ENCODE results near the gene PPDPF.

DNA sequence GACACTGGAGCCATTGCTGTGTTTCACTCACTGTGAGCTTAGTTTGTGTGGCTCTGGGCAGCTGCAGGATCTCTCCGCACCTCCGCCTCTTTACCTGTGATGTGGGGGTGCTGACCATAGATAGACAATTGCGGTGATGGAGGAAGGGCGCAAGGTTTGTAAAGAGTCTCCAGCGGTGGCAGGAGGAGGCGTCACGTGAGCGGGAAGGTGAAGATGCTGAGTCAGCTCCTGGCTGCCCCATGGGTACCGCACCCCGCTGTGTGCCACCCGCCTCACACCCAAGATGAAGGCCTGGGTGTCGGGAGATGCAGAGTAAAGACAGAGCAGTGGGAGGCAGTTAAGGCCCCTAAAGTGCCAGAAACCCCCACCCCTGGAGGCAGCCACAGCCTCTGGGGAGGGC lies 39.1 kb upstream of the PPDPF start:
- TF ChIP-seq, protein P1, sequence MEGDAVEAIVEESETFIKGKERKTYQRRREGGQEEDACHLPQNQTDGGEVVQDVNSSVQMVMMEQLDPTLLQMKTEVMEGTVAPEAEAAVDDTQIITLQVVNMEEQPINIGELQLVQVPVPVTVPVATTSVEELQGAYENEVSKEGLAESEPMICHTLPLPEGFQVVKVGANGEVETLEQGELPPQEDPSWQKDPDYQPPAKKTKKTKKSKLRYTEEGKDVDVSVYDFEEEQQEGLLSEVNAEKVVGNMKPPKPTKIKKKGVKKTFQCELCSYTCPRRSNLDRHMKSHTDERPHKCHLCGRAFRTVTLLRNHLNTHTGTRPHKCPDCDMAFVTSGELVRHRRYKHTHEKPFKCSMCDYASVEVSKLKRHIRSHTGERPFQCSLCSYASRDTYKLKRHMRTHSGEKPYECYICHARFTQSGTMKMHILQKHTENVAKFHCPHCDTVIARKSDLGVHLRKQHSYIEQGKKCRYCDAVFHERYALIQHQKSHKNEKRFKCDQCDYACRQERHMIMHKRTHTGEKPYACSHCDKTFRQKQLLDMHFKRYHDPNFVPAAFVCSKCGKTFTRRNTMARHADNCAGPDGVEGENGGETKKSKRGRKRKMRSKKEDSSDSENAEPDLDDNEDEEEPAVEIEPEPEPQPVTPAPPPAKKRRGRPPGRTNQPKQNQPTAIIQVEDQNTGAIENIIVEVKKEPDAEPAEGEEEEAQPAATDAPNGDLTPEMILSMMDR (IDR thresholded peaks at IDR 0.05) = no peak
- no peak for TF ChIP-seq POLR2A (IDR thresholded peaks at IDR 0.05; ENCODE audit: low read length)
- no peak for TF ChIP-seq EP300 (IDR thresholded peaks at IDR 0.05)
- TF ChIP-seq RAD21 (conservative IDR thresholded peaks at IDR 0.05 in 1 of 2, IDR thresholded peaks at IDR 0.05 in 1 of 2) = no peak
- TF ChIP-seq ZFP36 (IDR thresholded peaks at IDR 0.05; ENCODE audit: borderline replicate concordance, partially characterized antibody) = no peak
- TF ChIP-seq BHLHE40 (IDR thresholded peaks at IDR 0.05; ENCODE audit: low read depth, low read length) = no peak
- TF ChIP-seq MYC (IDR thresholded peaks at IDR 0.05; ENCODE audit: borderline replicate concordance, low read length) = no peak
- TF ChIP-seq RNF2 (IDR thresholded peaks at IDR 0.05; ENCODE audit: borderline replicate concordance, low read depth) = no peak
- TF ChIP-seq JUNB (IDR thresholded peaks at IDR 0.05) = no peak

Measured in A549 (cell line).